Peyer's patch (tissue), 4 donors: ENCODE data around the gene FOXP4.

Experiments used
- CTCF ChIP-seq, 6 experiments: fragments of 450-650 bp in 4 of 6; fragments of 200-600 bp in 2 of 6; sonication (generic) in 1 of 6; IDR thresholded peaks; one replicate each; pipeline ENCODE4 v1.5.1; 2017 to 2019; ENCODE audit warnings: antibody characterized with exemption in 6 of 6, mild to moderate bottlenecking in 3 of 6, moderate library complexity in 1 of 6
- POLR2A ChIP-seq, 2 donors: fragments of 450-650 bp; IDR thresholded peaks; one replicate each; pipeline ENCODE4 v1.5.1; 2017; ENCODE audit warnings: antibody characterized with exemption in 2 of 2, mild to moderate bottlenecking in 2 of 2, moderate library complexity in 2 of 2

DNA sequence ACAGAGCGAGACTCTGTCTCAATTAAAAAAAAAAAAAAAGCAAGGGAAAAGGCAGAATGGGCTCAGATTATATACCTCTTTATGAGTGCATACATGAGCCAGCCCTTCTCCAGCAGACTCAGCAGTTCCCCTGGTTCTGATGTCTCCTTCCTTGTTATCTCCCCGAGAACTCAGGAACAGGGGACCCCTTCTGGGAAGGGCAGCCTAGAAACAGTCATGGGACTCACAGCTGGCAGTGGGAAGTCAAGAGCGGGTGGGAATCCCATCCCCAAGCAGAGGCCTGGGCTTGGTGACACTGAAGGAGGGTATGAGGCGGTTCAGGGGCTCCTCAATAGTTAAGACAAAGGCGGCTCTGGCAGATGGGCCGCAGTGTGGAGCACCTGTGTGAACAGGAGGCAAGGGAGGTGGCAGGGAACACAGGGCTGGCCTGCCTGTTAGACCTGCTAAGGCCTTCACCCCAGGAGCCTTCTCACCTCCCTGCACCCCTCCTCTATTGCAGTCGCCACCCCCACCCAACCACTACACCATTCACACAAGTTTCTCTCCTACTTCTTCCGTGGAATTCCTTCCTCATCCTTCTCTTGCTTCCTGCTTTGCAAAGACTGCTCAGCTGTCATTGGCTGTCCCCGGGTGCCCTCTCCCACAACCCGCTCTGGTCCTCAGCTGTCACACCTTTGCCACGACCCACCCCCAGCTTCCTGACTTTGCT lies 62.4 kb downstream of the FOXP4 start:
- TF ChIP-seq CTCF (IDR thresholded peaks at IDR 0.05), result no peak
- no peak for TF ChIP-seq POLR2A (IDR thresholded peaks at IDR 0.05)
